Medulla oblongata (tissue), 1 donor: ENCODE measurements around the gene ZNF609.
"Not testable (repeated sequence)": the region's sequence is repeated elsewhere in the genome, so short reads cannot be mapped to it uniquely, and the experiment has no call there.

ENCODE experiments used
- DNase-seq: peaks from one replicate; pipeline ENCODE4 v3.0.0-alpha.2; 2015; ENCODE audit errors: extremely low spot score

The ZNF609 gene

GRCh38 chr15:64581408-64581761, 121.0 kb downstream of the ZNF609 start:
- DNase-seq = no peak

GRCh38 chr15:64582202-64582601, 121.8 kb downstream of the ZNF609 start:
- DNase-seq = no peak

GRCh38 chr15:64583519-64583918, 123.1 kb downstream of the ZNF609 start:
- no peak for DNase-seq

- DNase-seq = no peak
Observed at GRCh38 chr15:64583983-64584382, 123.6 kb downstream of the ZNF609 start.

- DNase-seq = no peak
Observed at GRCh38 chr15:64586259-64586870, 126.0 kb downstream of the ZNF609 start.

- no peak for DNase-seq
Observed at GRCh38 chr15:64586984-64587383, 126.6 kb downstream of the ZNF609 start.

- DNase-seq = no peak
Observed at GRCh38 chr15:64589435-64590084, 129.2 kb downstream of the ZNF609 start.

- not testable (repeated sequence) for DNase-seq
Observed at GRCh38 chr15:64592845-64593244, 132.5 kb downstream of the ZNF609 start.

GRCh38 chr15:64596701-64597476, 136.5 kb downstream of the ZNF609 start:
- peak; percentile 73 for DNase-seq

GRCh38 chr15:64597477-64597822, 137.1 kb downstream of the ZNF609 start:
- DNase-seq = no peak

- DNase-seq = no peak
Observed at GRCh38 chr15:64599226-64599625, 138.8 kb downstream of the ZNF609 start.

- DNase-seq = no peak
Observed at GRCh38 chr15:64599716-64600115, 139.3 kb downstream of the ZNF609 start.

- DNase-seq = no peak
Observed at GRCh38 chr15:64600794-64601193, 140.4 kb downstream of the ZNF609 start.

- DNase-seq = no peak
Observed at GRCh38 chr15:64604319-64604718, 143.9 kb downstream of the ZNF609 start.

GRCh38 chr15:64607416-64607815, 147.0 kb downstream of the ZNF609 start:
- DNase-seq = not testable (repeated sequence)

- DNase-seq = no peak
Observed at GRCh38 chr15:64610257-64610919, 150.0 kb downstream of the ZNF609 start.

GRCh38 chr15:64611085-64611725, 150.8 kb downstream of the ZNF609 start:
- no peak for DNase-seq

GRCh38 chr15:64614519-64614918, 154.1 kb downstream of the ZNF609 start:
- no peak for DNase-seq

GRCh38 chr15:64617727-64618126, 157.3 kb downstream of the ZNF609 start:
- no peak for DNase-seq

GRCh38 chr15:64618138-64618537, 157.8 kb downstream of the ZNF609 start:
- no peak for DNase-seq

- DNase-seq = no peak
Observed at GRCh38 chr15:64618540-64618939, 158.2 kb downstream of the ZNF609 start.
